MM.1S (cell line): ENCODE measurements around the gene OLFML2B.

ENCODE experiments used
- DNase-seq: peaks from one replicate; pipeline ENCODE4 v3.0.0-alpha.2; 2015
- H2AFZ ChIP-seq: fragments of 300-600 bp; sonication (generic); 2 replicates; pipeline ENCODE4 v1.6.0; 2016; ENCODE audit warnings: antibody characterized with exemption, low read length
- H3F3A ChIP-seq: fragments of 300-600 bp; sonication (generic); 2 replicates; pipeline ENCODE4 v1.6.1; 2016; ENCODE audit warnings: mild to moderate bottlenecking, antibody characterized with exemption, low read length, moderate library complexity, mixed read lengths; ENCODE audit not compliant: insufficient read depth
- H3K27ac ChIP-seq: fragments of 300-600 bp; sonication (generic); 2 replicates; pipeline ENCODE4 v1.5.1; 2016; ENCODE audit warnings: mild to moderate bottlenecking, low read length
- H3K27me3 ChIP-seq: fragments of 300-600 bp; sonication (generic); replicated peaks from 2 replicates; pipeline ENCODE4 v1.6.0; 2016; ENCODE audit warnings: low read length; ENCODE audit not compliant: insufficient read depth
- H3K36me3 ChIP-seq: fragments of 300-600 bp; sonication (generic); replicated peaks from 2 replicates; pipeline ENCODE4 v1.6.1; 2016; ENCODE audit warnings: mild to moderate bottlenecking, low read length, mixed read lengths; ENCODE audit not compliant: insufficient read depth
- H3K4me1 ChIP-seq: fragments of 300-600 bp; sonication (generic); 2 replicates; pipeline ENCODE4 v1.6.1; 2016; ENCODE audit warnings: low read length, mixed read lengths
- H3K4me2 ChIP-seq: fragments of 300-600 bp; sonication (generic); 2 replicates; pipeline ENCODE4 v1.6.0; 2016; ENCODE audit warnings: low read depth, low read length
- H3K4me3 ChIP-seq: fragments of 300-600 bp; sonication (generic); 2 replicates; pipeline ENCODE4 v1.5.1; 2016; ENCODE audit warnings: low read length, mixed read lengths
- H3K79me2 ChIP-seq: fragments of 300-600 bp; sonication (generic); 2 replicates; pipeline ENCODE4 v1.6.1; 2016; ENCODE audit warnings: mixed run types, low read length, mixed read lengths
- H3K9ac ChIP-seq: fragments of 300-600 bp; sonication (generic); 2 replicates; pipeline ENCODE4 v1.6.1; 2016; ENCODE audit warnings: low read length, mixed read lengths
- H3K9me2 ChIP-seq: fragments of 300-600 bp; sonication (generic); replicated peaks from 2 replicates; pipeline ENCODE4 v1.6.1; 2016; ENCODE audit warnings: mild to moderate bottlenecking, low read length, mixed read lengths; ENCODE audit not compliant: insufficient read depth
- H3K9me3 ChIP-seq: fragments of 300-600 bp; sonication (generic); replicated peaks from 2 replicates; pipeline ENCODE4 v1.6.1; 2016; ENCODE audit warnings: mild to moderate bottlenecking, low read length, mixed read lengths; ENCODE audit not compliant: insufficient read depth
- H4K20me1 ChIP-seq: fragments of 300-600 bp; sonication (generic); 2 replicates; pipeline ENCODE4 v1.6.1; 2016; ENCODE audit warnings: mild to moderate bottlenecking, low read length, moderate library complexity, mixed read lengths; ENCODE audit not compliant: insufficient read depth
- CTCF ChIP-seq: fragments of 300-600 bp; sonication (generic); IDR thresholded peaks from 2 replicates; pipeline ENCODE4 v1.5.1; 2016; ENCODE audit warnings: antibody characterized with exemption, low read length, mixed read lengths
- EZH2 ChIP-seq: fragments of 300-600 bp; sonication (generic); optimal IDR thresholded peaks from 2 replicates; pipeline ENCODE3; 2017; ENCODE audit warnings: low read depth, mild to moderate bottlenecking, antibody characterized with exemption, low read length, mixed read lengths
- EZH2phosphoT487 ChIP-seq: fragments of 300-600 bp; sonication (generic); IDR thresholded peaks from 2 replicates; pipeline ENCODE4 v1.6.1; 2018; ENCODE audit warnings: antibody characterized with exemption, low read length

OLFML2B gene

GRCh38 chr1:161983725-161984124 lies 39.9 kb downstream of the OLFML2B start:
- Histone ChIP-seq H3F3A (no peaks in the 10 kb centered on the region), H3K4me2 (no peak overlapping the region), H3K79me2 (no peaks in the 10 kb centered on the region), H3K36me3 (no peaks in the 10 kb centered on the region), H3K9me2 (no peaks in the 10 kb centered on the region), H3K4me1 (no peaks in the 10 kb centered on the region), H3K9me3 (no peaks in the 10 kb centered on the region), H3K9ac (no peak overlapping the region), H3K27ac (no peak overlapping the region), H3K27me3 (no peaks in the 10 kb centered on the region), H3K4me3 (no peak overlapping the region), H2AFZ (no peak overlapping the region), H4K20me1 (no peaks in the 10 kb centered on the region)
- no peak for DNase-seq
- no peak for TF ChIP-seq CTCF
- no peak for TF ChIP-seq EZH2
- no peak for TF ChIP-seq EZH2phosphoT487

GRCh38 chr1:161982917-161983316 lies 40.8 kb downstream of the OLFML2B start:
- Histone ChIP-seq H3K9ac (no peak overlapping the region), H4K20me1 (no peaks in the 10 kb centered on the region), H3K4me2 (no peak overlapping the region), H3F3A (no peaks in the 10 kb centered on the region), H3K27me3 (no peaks in the 10 kb centered on the region), H3K9me2 (no peaks in the 10 kb centered on the region), H3K9me3 (no peaks in the 10 kb centered on the region), H3K79me2 (no peaks in the 10 kb centered on the region), H3K4me3 (no peak overlapping the region), H3K36me3 (no peaks in the 10 kb centered on the region), H3K27ac (no peak overlapping the region), H2AFZ (no peak overlapping the region), H3K4me1 (no peaks in the 10 kb centered on the region)
- TF ChIP-seq CTCF: no peak
- TF ChIP-seq EZH2phosphoT487: no peak
- TF ChIP-seq EZH2: no peak
- DNase-seq: no peak

GRCh38 chr1:161982507-161982895 lies 41.2 kb downstream of the OLFML2B start:
- no peaks in the 10 kb centered on the region for H3K9me3 ChIP-seq

More at GRCh38 chr1:161982507-161982895, 41.2 kb downstream of the OLFML2B start:
- no peak overlapping the region for H3K4me2 ChIP-seq
- no peak overlapping the region for H3K27ac ChIP-seq
- no peak for TF ChIP-seq EZH2phosphoT487
- TF ChIP-seq CTCF: no peak
- TF ChIP-seq EZH2: no peak
- no peaks in the 10 kb centered on the region for H4K20me1 ChIP-seq
- no peaks in the 10 kb centered on the region for H3K4me1 ChIP-seq
- no peak overlapping the region for H3K4me3 ChIP-seq
- DNase-seq: no peak
- no peaks in the 10 kb centered on the region for H3F3A ChIP-seq
- no peaks in the 10 kb centered on the region for H3K27me3 ChIP-seq
- no peak overlapping the region for H3K9ac ChIP-seq
- no peak overlapping the region for H2AFZ ChIP-seq
- no peaks in the 10 kb centered on the region for H3K79me2 ChIP-seq
- no peaks in the 10 kb centered on the region for H3K9me2 ChIP-seq
- H3K36me3 ChIP-seq: no peaks in the 10 kb centered on the region
